Liver (tissue), 3 donors: ENCODE measurements around the gene MAML3.

ENCODE experiments used
- ATF3 ChIP-seq: IDR thresholded peaks from 2 replicates; pipeline ENCODE4 v1.6.1; 2016; ENCODE audit warnings: antibody characterized with exemption
- CTCF ChIP-seq: fragments of 150-350 bp; IDR thresholded peaks from 2 replicates; pipeline ENCODE4 v1.5.1; 2017; ENCODE audit warnings: improper control_type of control experiment, low read depth, low read length; ENCODE audit not compliant: missing input control
- FOXA1 ChIP-seq: IDR thresholded peaks from 2 replicates; pipeline ENCODE4 v1.6.1; 2016; ENCODE audit warnings: antibody characterized with exemption
- HNF4A ChIP-seq, 2 donors: conservative IDR thresholded peaks; 2 replicates each; pipeline ENCODE4 v1.6.1; 2016; ENCODE audit warnings: antibody characterized with exemption in 2 of 2, mild to moderate bottlenecking in 2 of 2
- MAX ChIP-seq: IDR thresholded peaks from 2 replicates; pipeline ENCODE4 v1.6.1; 2016; ENCODE audit warnings: antibody characterized with exemption
- SP1 ChIP-seq: IDR thresholded peaks from 2 replicates; pipeline ENCODE4 v1.6.1; 2018; ENCODE audit warnings: antibody characterized with exemption, mild to moderate bottlenecking
- donor health status: healthy.
- donor health status: healthy.

- TF ChIP-seq ATF3, result no peak
- TF ChIP-seq CTCF, result no peak
- no peak for TF ChIP-seq MAX
- no peak for TF ChIP-seq FOXA1
- no peak for TF ChIP-seq SP1
- no peak for TF ChIP-seq HNF4A (conservative IDR thresholded peaks at IDR 0.05)
Measured at GRCh38 chr4:139887376-139887802, 266.6 kb downstream of the MAML3 start.
